ENCODE measurements around the gene PTPRU.

DNA sequence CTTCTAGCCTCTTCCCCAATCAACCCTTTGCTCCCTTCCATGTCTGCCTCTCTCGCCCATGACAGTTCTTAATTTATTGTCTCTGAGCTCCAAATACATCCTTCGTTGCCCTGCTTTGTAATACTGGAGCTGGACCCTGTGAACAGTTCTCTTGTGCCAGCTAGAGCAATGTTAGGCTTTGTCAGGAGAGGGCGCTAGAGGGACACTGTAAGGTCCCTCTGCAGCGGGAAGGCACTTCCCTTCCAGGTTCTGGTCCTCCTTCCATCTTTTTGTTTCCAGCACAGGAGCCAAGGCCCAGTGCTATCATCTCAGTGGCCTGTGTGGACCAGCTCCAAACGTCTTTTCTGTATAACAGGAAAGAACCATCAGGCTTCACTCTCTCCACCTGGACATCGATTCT, 95.9 kb downstream of the PTPRU start:
- TF ChIP-seq, protein P1, sequence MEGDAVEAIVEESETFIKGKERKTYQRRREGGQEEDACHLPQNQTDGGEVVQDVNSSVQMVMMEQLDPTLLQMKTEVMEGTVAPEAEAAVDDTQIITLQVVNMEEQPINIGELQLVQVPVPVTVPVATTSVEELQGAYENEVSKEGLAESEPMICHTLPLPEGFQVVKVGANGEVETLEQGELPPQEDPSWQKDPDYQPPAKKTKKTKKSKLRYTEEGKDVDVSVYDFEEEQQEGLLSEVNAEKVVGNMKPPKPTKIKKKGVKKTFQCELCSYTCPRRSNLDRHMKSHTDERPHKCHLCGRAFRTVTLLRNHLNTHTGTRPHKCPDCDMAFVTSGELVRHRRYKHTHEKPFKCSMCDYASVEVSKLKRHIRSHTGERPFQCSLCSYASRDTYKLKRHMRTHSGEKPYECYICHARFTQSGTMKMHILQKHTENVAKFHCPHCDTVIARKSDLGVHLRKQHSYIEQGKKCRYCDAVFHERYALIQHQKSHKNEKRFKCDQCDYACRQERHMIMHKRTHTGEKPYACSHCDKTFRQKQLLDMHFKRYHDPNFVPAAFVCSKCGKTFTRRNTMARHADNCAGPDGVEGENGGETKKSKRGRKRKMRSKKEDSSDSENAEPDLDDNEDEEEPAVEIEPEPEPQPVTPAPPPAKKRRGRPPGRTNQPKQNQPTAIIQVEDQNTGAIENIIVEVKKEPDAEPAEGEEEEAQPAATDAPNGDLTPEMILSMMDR (IDR thresholded peaks at IDR 0.05; ENCODE audit: low read length), result peak; percentile 57
- TF ChIP-seq EZH2 (optimal IDR thresholded peaks at IDR 0.05; ENCODE audit: low read depth, low read length), result no peak
